K562 (cell line): Measurements from ENCODE around the gene SULT1C3. TPM values are rescaled to one million over a fixed set of nuclear protein-coding genes. Genes with fewer than 3 reads are reported as not detected.

Experiments used
- ATAC-seq: fragments of 200-7000 bp; cut with Tn5 transposase; 3 replicates; pipeline ENCODE4 v1.9.1; 2020; ENCODE audit warnings: moderate library complexity
- BruUV-seq: library from RNA; stranded (reverse); fragments of 400-500 nt; replicated peaks from 2 replicates; lab custom pipeline; 2021; lab: Mats Ljungman, UMichigan
- CTCF ChIA-PET: fragments of 300-600 bp; formaldehyde crosslinking; extraction: SDS; loops from one replicate; lab custom pipeline; 2021; ENCODE audit warnings: low intra/inter-chr PET ratio; lab: Yijun Ruan, JAX
- POLR2A ChIA-PET: fragments of 300-600, 350-650 bp; sonication (Branson Sonifier 250); formaldehyde crosslinking; extraction: SDS; loops from one replicate; lab custom pipeline; 2021; ENCODE audit warnings: antibody characterized with exemption, inconsistent platforms; lab: Yijun Ruan, JAX
- DNase-seq, 4 experiments: peaks; one replicate each; pipeline versions ENCODE4 v3.0.0 to v3.0.0-alpha.2; 2011 to 2018; ENCODE audit warnings: low spot score in 3 of 4, mixed read lengths in 3 of 4; ENCODE audit errors: extremely low read depth in 1 of 4
- FAIRE-seq: peaks from 2 replicates; lab custom pipeline; 2011; peaks lifted over from hg19 to GRCh38; lab: Jason Lieb, UNC
- H2AFZ ChIP-seq: 2 replicates; pipeline ENCODE4 v1.6.0; 2011; ENCODE audit warnings: low read depth, low read length, control low read depth, inconsistent platforms
- H3K27ac ChIP-seq: fragments of 200-600 bp; 3 replicates; pipeline ENCODE4 v1.8.0; 2011; ENCODE audit warnings: low read depth, mild to moderate bottlenecking, control low read depth, inconsistent platforms, low read length, moderate library complexity, mixed read lengths; ENCODE audit errors: extremely low read depth
- H3K27me3 ChIP-seq, 2 experiments: fragments of 300-600 bp in 1 of 2; 2 replicates in 1 of 2; 3 replicates in 1 of 2; pipeline versions ENCODE4 v1.6.0 to v1.8.0; 2011; ENCODE audit warnings: inconsistent platforms in 2 of 2, low read length in 2 of 2, mild to moderate bottlenecking in 1 of 2, mixed read lengths in 1 of 2, moderate library complexity in 1 of 2; ENCODE audit not compliant: control insufficient read depth in 2 of 2, insufficient read depth in 2 of 2
- H3K36me3 ChIP-seq: fragments of 300-600 bp; 3 replicates; pipeline ENCODE4 v1.8.0; 2011; ENCODE audit warnings: mild to moderate bottlenecking, low read length, inconsistent platforms; ENCODE audit not compliant: control insufficient read depth, insufficient read depth
- H3K4me1 ChIP-seq, 2 experiments: fragments of 200-600 bp in 1 of 2; replicated peaks in 1 of 2; 2 replicates in 1 of 2; 3 replicates in 1 of 2; pipeline versions ENCODE4 v1.5.1 to v1.8.0; 2011; ENCODE audit warnings: inconsistent platforms in 2 of 2, low read length in 2 of 2, mild to moderate bottlenecking in 1 of 2, mixed read lengths in 1 of 2, moderate library complexity in 1 of 2; ENCODE audit not compliant: control insufficient read depth in 2 of 2, insufficient read depth in 2 of 2
- H3K4me2 ChIP-seq: 2 replicates; pipeline ENCODE4 v1.6.1; 2011; ENCODE audit warnings: low read length, control low read depth, inconsistent platforms, mixed read lengths; ENCODE audit not compliant: insufficient read depth
- H3K4me3 ChIP-seq: fragments of 200-600 bp; sonication (generic), shearing (Covaris generic); 2 replicates; pipeline ENCODE4 v1.5.1; 2016; ENCODE audit warnings: control low read depth, inconsistent platforms
- H3K79me2 ChIP-seq: fragments of 200-600 bp; 3 replicates; pipeline ENCODE4 v1.8.0; 2011; ENCODE audit warnings: low read length, inconsistent platforms; ENCODE audit not compliant: control insufficient read depth, insufficient read depth
- H3K9ac ChIP-seq, 2 experiments: 2 replicates each; pipeline versions ENCODE4 v1.6.0 to v1.6.1; 2011; ENCODE audit warnings: low read depth in 2 of 2, low read length in 2 of 2, control low read depth in 1 of 2, inconsistent platforms in 1 of 2, mild to moderate bottlenecking in 1 of 2, mixed read lengths in 1 of 2; ENCODE audit not compliant: insufficient read depth in 1 of 2
- H3K9me1 ChIP-seq: one replicate; pipeline ENCODE4 v1.6.0; 2011; ENCODE audit warnings: inconsistent platforms, mild to moderate bottlenecking, low read length, moderate library complexity; ENCODE audit not compliant: control insufficient read depth, insufficient read depth
- H3K9me3 ChIP-seq: replicated peaks from 2 replicates; pipeline ENCODE4 v1.5.1; 2011; ENCODE audit warnings: low read depth, low read length, inconsistent platforms; ENCODE audit not compliant: control insufficient read depth, insufficient read depth
- H4K20me1 ChIP-seq: replicated peaks from 2 replicates; pipeline ENCODE4 v1.6.1; 2011; ENCODE audit warnings: low read length, inconsistent platforms, mixed read lengths; ENCODE audit not compliant: control insufficient read depth, insufficient read depth
- CBX3 ChIP-seq, 2 experiments: IDR thresholded peaks; 1 replicate in 1 of 2; 2 replicates in 1 of 2; pipeline ENCODE4 v1.6.1; 2012; ENCODE audit warnings: inconsistent platforms in 2 of 2, low read length in 2 of 2, borderline replicate concordance in 1 of 2, control low read depth in 1 of 2
- CHD2 ChIP-seq: IDR thresholded peaks from 2 replicates; pipeline ENCODE4 v1.6.1; 2011; ENCODE audit warnings: low read depth, low read length
- DACH1 ChIP-seq: fragments of 450-650 bp; IDR thresholded peaks from 2 replicates; pipeline ENCODE4 v1.6.1; 2018; ENCODE audit not compliant: partially characterized antibody
- GABPB1 ChIP-seq: sonication (generic); formaldehyde crosslinking; IDR thresholded peaks from 2 replicates; pipeline ENCODE4 v1.8.0; 2022; ENCODE audit warnings: mild to moderate bottlenecking, missing genetic modification reagents
- HBP1 ChIP-seq: fragments of 450-650 bp; formaldehyde crosslinking; IDR thresholded peaks from 2 replicates; pipeline ENCODE4 v1.4.0; 2022; ENCODE audit warnings: missing genetic modification characterization
- KLF10 ChIP-seq: fragments of 250-450 bp; sonication (Bioruptor Pico); IDR thresholded peaks from 2 replicates; pipeline ENCODE4 v1.6.1; 2021; ENCODE audit warnings: matching md5 sums
- NUFIP1 ChIP-seq: fragments of 450-650 bp; IDR thresholded peaks from 2 replicates; pipeline ENCODE4 v1.6.1; 2018; ENCODE audit not compliant: partially characterized antibody
- SMARCA4 ChIP-seq: fragments of 450-650 bp; IDR thresholded peaks from 2 replicates; pipeline ENCODE4 v1.6.1; 2016
- SUPT5H ChIP-seq: fragments of 450-650 bp; IDR thresholded peaks from 2 replicates; pipeline ENCODE4 v1.6.1; 2016
- TARDBP ChIP-seq: fragments of 450-650 bp; IDR thresholded peaks from 2 replicates; pipeline ENCODE4 v1.6.1; 2016
- XRCC5 ChIP-seq: fragments of 200-400 bp; formaldehyde crosslinking; IDR thresholded peaks from 2 replicates; pipeline ENCODE4 v1.6.1; 2017; ENCODE audit warnings: low read depth, mild to moderate bottlenecking, low read length
- ZNF75A ChIP-seq: fragments of 450-650 bp; formaldehyde crosslinking; IDR thresholded peaks from 2 replicates; pipeline ENCODE4 v1.4.0; 2020; ENCODE audit warnings: mild to moderate bottlenecking
- WGBS: fragments of 100-300 bp; shearing (Covaris generic); methylation state at CpG from one replicate; pipeline ENCODE4 v1.1.6; 2016; ENCODE audit warnings: low coverage, mixed read lengths; ENCODE audit not compliant: insufficient coverage; ENCODE audit errors: missing lambda C conversion rate; 5-methylcytosine and 5-hydroxymethylcytosine counted together
- in situ Hi-C: fragments of 300-500 bp; cut with MboI; formaldehyde crosslinking; loops from 4 replicates; pipeline ENCODE4 v1.15.0; 2018; ENCODE audit warnings: inconsistent platforms, mixed read lengths
- intact Hi-C: fragments of 100-400 bp; cut with micrococcal nuclease; formaldehyde crosslinking; loops from 2 replicates; pipeline ENCODE4 v1.14.2; 2022
- polyA plus RNA-seq, 8 experiments: library from polyadenylated mRNA; depleted of rRNA in 4 of 8; stranded (reverse) in 5 of 8; unstranded in 3 of 8; fragments of >200 nt; fragmentation: Nextera tagmentation in 2 of 8; fragmentation: Illumina TruSeq in 1 of 8; extraction: Ambion mirVana in 2 of 8; extraction: Trizol in 1 of 8; gene quantifications; 2 replicates each; pipeline versions ENCODE4 v1.2.1 to v1.2.3, GENCODE V29; 2011 to 2014; ENCODE audit warnings: inconsistent platforms in 1 of 8, missing spikeins in 1 of 8
- total RNA-seq, 7 experiments: library from RNA; depleted of rRNA in 6 of 7; stranded (reverse); fragments of >200 nt in 6 of 7; fragmentation: Illumina TruSeq in 2 of 7; extraction: Trizol in 2 of 7; gene quantifications; 2 replicates each; pipeline versions ENCODE4 v1.2.1 to v1.2.3, GENCODE V29; 2011 to 2021; ENCODE audit warnings: low replicate concordance in 1 of 7

The SULT1C3 gene
- total and polyA plus RNA-seq, 9 of the 15 experiments (the other 6 are each of a cell fraction or from before 2014, with no cell fraction given), result not detected

GRCh38 chr2:108223573-108223972, 16.2 kb upstream of the SULT1C3 start:
- CTCF ChIA-PET, result no interaction called here
- POLR2A ChIA-PET, result no interaction called here
- Histone ChIP-seq H3K9ac (no peak overlapping the region), H4K20me1 (no peaks in the 10 kb centered on the region), H3K79me2 (no peaks in the 10 kb centered on the region), H3K9me3 (0 out of 2 replicates have a peak, but pooled peaks cover 2% of the 10 kb centered on the region), H2AFZ (no peak overlapping the region), H3K27ac (no peak overlapping the region), H3K4me2 (no peak overlapping the region), H3K4me3 (no peak overlapping the region), H3K9me1 (no peaks in the 10 kb centered on the region), H3K36me3 (no peaks in the 10 kb centered on the region), H3K4me1 (no peaks in the 10 kb centered on the region), H3K27me3 (no peaks in the 10 kb centered on the region)
- intact Hi-C loops, result no loop called here
- in situ Hi-C loops, result loop anchor here (10.0 kb wide), 1 partner anchor 361 kb away; no protein-coding TSS in a partner anchor
- no peak for ATAC-seq
- FAIRE-seq, result no peak
- no TSS peak for BruUV-seq
- TF ChIP-seq NUFIP1 (no peak), CBX3 (IDR thresholded peaks at IDR 0.05; ENCODE audit: borderline replicate concordance in 1 of 2, low read length in 2 of 2) (0 out of 3 replicates have a peak, but pooled peaks of 1 of the 2 experiments have one; percentile 55)
- WGBS, result 3% methylated on average over 4 of the region's 4 CpGs
- DNase-seq, result no peak

DNA sequence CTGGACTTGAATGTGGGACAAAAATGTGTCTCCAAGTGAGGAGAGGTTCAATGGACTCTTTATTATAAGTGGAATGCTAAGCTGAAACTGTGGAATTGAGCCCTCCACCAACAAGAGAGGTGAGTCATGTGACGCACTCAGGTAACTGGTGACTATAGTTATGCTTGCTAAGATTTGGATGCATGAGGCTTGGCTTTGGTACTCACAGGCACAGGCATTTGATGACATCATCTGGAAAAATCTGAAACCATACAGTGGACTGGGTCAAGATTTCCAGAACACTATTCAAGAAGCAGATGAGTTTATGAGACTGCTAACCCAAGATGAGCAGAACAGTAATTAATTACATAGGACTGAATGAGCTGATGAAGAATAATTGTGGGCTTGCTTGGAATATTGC, 15.7 kb upstream of the SULT1C3 start:
- DNase-seq (no peak), ATAC-seq (no peak), FAIRE-seq (no peak)
- H3K27ac ChIP-seq, result no peak overlapping the region
- in situ Hi-C loops (loop anchor here (10.0 kb wide), 1 partner anchor 361 kb away; no protein-coding TSS in a partner anchor), intact Hi-C loops (no loop called here)
- no peak overlapping the region for H3K9ac ChIP-seq
- no peaks in the 10 kb centered on the region for H3K9me1 ChIP-seq
- no peaks in the 10 kb centered on the region for H4K20me1 ChIP-seq
- TF ChIP-seq CHD2, result no peak
- no peak for TF ChIP-seq SUPT5H
- TF ChIP-seq HBP1 (CRISPR knock-in tag), result no peak
- TF ChIP-seq XRCC5, result no peak
- TF ChIP-seq SMARCA4, result no peak
- no peak for TF ChIP-seq GABPB1 (CRISPR knock-in tag)
- no peak for TF ChIP-seq DACH1
- no peak for TF ChIP-seq KLF10 (CRISPR knock-in tag)
- no peak for TF ChIP-seq ZNF75A (CRISPR knock-in tag)
- no peak for TF ChIP-seq TARDBP
- no peaks in the 10 kb centered on the region for H3K36me3 ChIP-seq
- POLR2A ChIA-PET, result no interaction called here
- H3K9me3 ChIP-seq, result 0 out of 2 replicates have a peak, but pooled peaks cover 2% of the 10 kb centered on the region
- BruUV-seq, result no TSS peak
- no peak overlapping the region for H3K4me2 ChIP-seq
- no peaks in the 10 kb centered on the region for H3K79me2 ChIP-seq
- H3K4me1 ChIP-seq, result no peaks in the 10 kb centered on the region
- CTCF ChIA-PET, result no interaction called here
- no peaks in the 10 kb centered on the region for H3K27me3 ChIP-seq
- 0% methylated on average over 1 of the region's 1 CpG for WGBS
- no peak overlapping the region for H2AFZ ChIP-seq
- no peak overlapping the region for H3K4me3 ChIP-seq
